Measurements from ENCODE around the gene PHF23. TPM values are rescaled to one million over a fixed set of nuclear protein-coding genes. Genes with fewer than 3 reads are reported as not detected.
A peak's percentile ranks its signal among the peaks of the same experiment; 100 is the strongest.

Gene PHF23
- total and polyA plus RNA-seq, 12 donors: 16.1 to 25.0 (median 22.6) TPM

GRCh38 chr17:7243453-7243729, 4.1 kb upstream of the PHF23 start:
- WGBS, 2 donors: 32 to 34% methylated on average over 2 of the region's 2 CpGs
- peak overlapping the region; percentile 88 to 100 (median 96) for H3K27ac ChIP-seq
- TF ChIP-seq CTCF (IDR thresholded peaks at IDR 0.05): no peak
- H3K27me3 ChIP-seq: no peaks in the 10 kb centered on the region
- H3K9me3 ChIP-seq: no peaks in the 10 kb centered on the region
- H3K4me3 ChIP-seq: peak overlapping the region; percentile 68 to 97 (median 84)
- intact Hi-C loops (cut with DNase I): loop anchor here in 2 of 10 donors (2.0 to 5.0 kb wide), 2 partner anchors 63 to 64 kb away; partner anchors contain the start of gene EIF5A (in 2 of the 2)
- ATAC-seq (no peak), DNase-seq (no peak)
- H3K36me3 ChIP-seq: peaks cover 0 to 55% (median 15%) of the 10 kb centered on the region in 9 donors
- peaks cover 14 to 46% (median 31%) of the 10 kb centered on the region in 9 donors for H3K4me1 ChIP-seq

- Histone ChIP-seq H3K4me1 (peaks cover 14 to 41% (median 28%) of the 10 kb centered on the region in 9 donors), H3K27ac (peak overlapping the region; percentile 88 to 100 (median 96)), H3K9me3 (no peaks in the 10 kb centered on the region), H3K36me3 (peaks cover 0 to 55% (median 15%) of the 10 kb centered on the region in 9 donors), H3K27me3 (no peaks in the 10 kb centered on the region), H3K4me3 (peak overlapping the region; percentile 68 to 97 (median 84))
- 0 to 1% methylated on average over 49 of the region's 49 CpGs for WGBS, 2 donors
- intact Hi-C loops (cut with DNase I): loop anchor here in 2 of 10 donors (2.0 to 5.0 kb wide), 2 partner anchors 64 kb away; partner anchors contain the start of gene EIF5A (in 2 of the 2)
- TF ChIP-seq CTCF (IDR thresholded peaks at IDR 0.05): peak in 3 of 9 donors; percentile 28 to 42 (median 36)
- DNase-seq (peak; percentile 96 to 98), ATAC-seq (peak; percentile 54 to 79 (median 66))
Measured at GRCh38 chr17:7242717-7243452, 3.6 kb upstream of the PHF23 start.

- H3K4me3 ChIP-seq: peak within 1 kb of the TSS; percentile 68 to 97 (median 84)
- peak within 1 kb of the TSS; percentile 88 to 100 (median 96) for H3K27ac ChIP-seq
- no peak for TF ChIP-seq CTCF (IDR thresholded peaks at IDR 0.05)
- DNase-seq: peak; percentile 96 to 97
- WGBS, 2 donors: 0 to 1% methylated on average over 62 of the region's 62 CpGs
- H3K4me1 ChIP-seq: peaks cover 14 to 39% (median 33%) of the 10 kb centered on the region in 9 donors
- ATAC-seq: peak; percentile 28 to 66 (median 51)
- no peaks in the 10 kb centered on the region for H3K27me3 ChIP-seq
- intact Hi-C loops (cut with DNase I): loop anchor here in 2 of 10 donors (2.0 to 5.0 kb wide), 2 partner anchors 65 kb away; partner anchors contain the start of gene EIF5A (in 2 of the 2)
- no peaks in the 10 kb centered on the region for H3K9me3 ChIP-seq
- H3K36me3 ChIP-seq: peaks cover 0 to 50% (median 15%) of the 10 kb centered on the region in 9 donors
Measured at GRCh38 chr17:7241783-7242716, 2.8 kb upstream of the PHF23 start, which contains the start of gene GABARAP. TSS of gene GABARAP (minus strand) at chr17:7242449. CDS start at chr17:7242330, 119 bp downstream.

Measured in heart right ventricle (tissue), 16 donors.